Tibial nerve (tissue), 4 donors: ENCODE results near the gene DRD4. TPM values are rescaled to one million over a fixed set of nuclear protein-coding genes. Genes with fewer than 3 reads are reported as not detected.
"Not testable (repeated sequence)": the region's sequence is repeated elsewhere in the genome, so short reads cannot be mapped to it uniquely, and the experiment has no call there.

Source experiments
- DNase-seq, 2 donors: peaks; one replicate each; pipeline ENCODE4 v3.0.0-alpha.2; 2019; ENCODE audit warnings: low spot score in 2 of 2
- H3K27ac ChIP-seq, 4 donors: fragments of 200-600 bp; sonication (generic) in 3 of 4; one replicate each; pipeline ENCODE4 v1.5.1; 2017 to 2019; ENCODE audit warnings: mild to moderate bottlenecking in 1 of 4
- H3K27me3 ChIP-seq, 2 donors: fragments of 200-600 bp; sonication (generic) in 1 of 2; one replicate each; pipeline versions ENCODE4 v1.5.1 to v1.6.0; 2017 to 2019
- H3K36me3 ChIP-seq, 3 donors: fragments of 200-600 bp; sonication (generic); one replicate each; pipeline ENCODE4 v1.5.1; 2018 to 2019
- H3K4me1 ChIP-seq, 4 donors: fragments of 200-600 bp; sonication (generic) in 3 of 4; one replicate each; pipeline ENCODE4 v1.5.1; 2017 to 2019
- H3K4me3 ChIP-seq, 4 donors: fragments of 200-600 bp; sonication (generic) in 3 of 4; one replicate each; pipeline ENCODE4 v1.5.1; 2017 to 2019; ENCODE audit warnings: mild to moderate bottlenecking in 1 of 4, moderate library complexity in 1 of 4
- H3K9me3 ChIP-seq, 4 donors: fragments of 200-600 bp; sonication (generic) in 3 of 4; one replicate each; pipeline ENCODE4 v1.5.1; 2017 to 2019
- CTCF ChIP-seq, 5 experiments: fragments of 200-600 bp in 3 of 5; fragments of 450-650 bp in 2 of 5; sonication (generic) in 3 of 5; IDR thresholded peaks; one replicate each; pipeline ENCODE4 v1.5.1; 2016 to 2019; ENCODE audit warnings: antibody characterized with exemption in 5 of 5, mild to moderate bottlenecking in 3 of 5, moderate library complexity in 2 of 5
- EP300 ChIP-seq, 2 donors: sonication (generic); formaldehyde crosslinking; IDR thresholded peaks; one replicate each; pipeline ENCODE4 v1.6.1; 2017; ENCODE audit warnings: antibody characterized with exemption in 2 of 2, mild to moderate bottlenecking in 1 of 2
- POLR2A ChIP-seq, 2 donors: fragments of 450-650 bp; IDR thresholded peaks; one replicate each; pipeline ENCODE4 v1.6.1; 2017; ENCODE audit warnings: antibody characterized with exemption in 2 of 2, mild to moderate bottlenecking in 2 of 2, moderate library complexity in 2 of 2
- WGBS, 2 donors: methylation state at CpG; one replicate each; pipeline ENCODE4 v1.1.5; 2018; 5-methylcytosine and 5-hydroxymethylcytosine counted together
- total RNA-seq, 4 donors: library from RNA; depleted of rRNA; stranded (reverse); fragments of >200 nt; gene quantifications; one replicate each; pipeline ENCODE4 v1.1.0, GENCODE V29; 2016

DRD4 gene
- total RNA-seq, 4 donors from 2014 or later: 0.84 to 2.5 (median 0.90) TPM; not detected in 1

- Histone ChIP-seq H3K4me3 (no peak overlapping the region), H3K27ac (no peak overlapping the region), H3K9me3 (no peaks in the 10 kb centered on the region), H3K36me3 (peaks cover 0 to 87% (median 0%) of the 10 kb centered on the region in 3 donors), H3K27me3 (no peaks in the 10 kb centered on the region), H3K4me1 (no peaks in the 10 kb centered on the region)
- no peak for TF ChIP-seq EP300 (IDR thresholded peaks at IDR 0.05)
- TF ChIP-seq CTCF (IDR thresholded peaks at IDR 0.05): no peak
- no peak for TF ChIP-seq POLR2A (IDR thresholded peaks at IDR 0.05)
- DNase-seq: no peak
- 87 to 91% methylated on average over 29 to 30 of the region's 30 CpGs for WGBS, 2 donors
Measured at GRCh38 chr11:686451-687243, 49.6 kb downstream of the DRD4 start.

GRCh38 chr11:687751-688150, 50.7 kb downstream of the DRD4 start:
- Histone ChIP-seq H3K36me3 (peaks cover 0 to 77% (median 0%) of the 10 kb centered on the region in 3 donors), H3K4me1 (peaks cover 0 to under 1% (median 0%) of the 10 kb centered on the region in 4 donors), H3K4me3 (no peak overlapping the region), H3K27me3 (no peaks in the 10 kb centered on the region), H3K9me3 (no peaks in the 10 kb centered on the region), H3K27ac (no peak overlapping the region)
- 88 to 89% methylated on average over 13 of the region's 13 CpGs for WGBS, 2 donors
- no peak for DNase-seq
- TF ChIP-seq CTCF (IDR thresholded peaks at IDR 0.05) (no peak), EP300 (IDR thresholded peaks at IDR 0.05) (no peak), POLR2A (IDR thresholded peaks at IDR 0.05) (no peak)

GRCh38 chr11:688681-689080, 51.6 kb downstream of the DRD4 start:
- Histone ChIP-seq H3K36me3 (peaks cover 0 to 68% (median 0%) of the 10 kb centered on the region in 3 donors), H3K9me3 (no peaks in the 10 kb centered on the region), H3K27ac (no peak overlapping the region), H3K4me1 (peaks cover 0 to 10% (median 7%) of the 10 kb centered on the region in 4 donors), H3K4me3 (no peak overlapping the region), H3K27me3 (no peaks in the 10 kb centered on the region)
- no peak for DNase-seq
- 88 to 92% methylated on average over 9 of the region's 9 CpGs for WGBS, 2 donors
- TF ChIP-seq EP300 (IDR thresholded peaks at IDR 0.05) (no peak), CTCF (IDR thresholded peaks at IDR 0.05) (no peak), POLR2A (IDR thresholded peaks at IDR 0.05) (no peak)

- 78 to 85% methylated on average over 3 to 7 of the region's 7 CpGs for WGBS, 2 donors
- Histone ChIP-seq H3K9me3 (no peaks in the 10 kb centered on the region), H3K27me3 (no peaks in the 10 kb centered on the region), H3K27ac (no peak overlapping the region), H3K36me3 (peaks cover 0 to 58% (median 0%) of the 10 kb centered on the region in 3 donors), H3K4me1 (peaks cover 0 to 20% (median 15%) of the 10 kb centered on the region in 4 donors), H3K4me3 (no peak overlapping the region)
- DNase-seq: no peak
- TF ChIP-seq CTCF (IDR thresholded peaks at IDR 0.05) (no peak), POLR2A (IDR thresholded peaks at IDR 0.05) (no peak), EP300 (IDR thresholded peaks at IDR 0.05) (no peak)
Measured at GRCh38 chr11:689625-690024, 52.6 kb downstream of the DRD4 start.

GRCh38 chr11:690244-690643, 53.2 kb downstream of the DRD4 start:
- H3K36me3 ChIP-seq: peaks cover 0 to 52% (median 0%) of the 10 kb centered on the region in 3 donors
- not testable (repeated sequence) for H3K27ac ChIP-seq, H3K4me3 ChIP-seq, DNase-seq, H3K27me3 ChIP-seq, H3K9me3 ChIP-seq
- 95 to 100% methylated on average over 3 of the region's 3 CpGs for WGBS, 2 donors
- H3K4me1 ChIP-seq: peaks cover 0 to 20% (median 15%) of the 10 kb centered on the region in 4 donors

Other genes starting within 250 kb of the DRD4 start
- 10 to 100 TPM in 3 of 4 donors, 1 to 10 TPM in 1; 4.6 to 16.2 (median 13.5) TPM for gene PKP3, start 243.1 kb upstream of the DRD4 start, total RNA-seq
- 10 to 100 TPM; 29.1 to 81.1 (median 69.3) TPM for gene SIGIRR, start 222.3 kb upstream of the DRD4 start, total RNA-seq
- under 1 TPM in 3 of 4 donors, not detected in 1; 0.78 to 0.90 (median 0.87) TPM for gene ANO9, start 195.3 kb upstream of the DRD4 start, total RNA-seq
- 100 to 1,000 TPM in 1 of 4 donors, 10 to 100 TPM in 3; 54.2 to 100 (median 63.9) TPM for gene PTDSS2, start 187.0 kb upstream of the DRD4 start, total RNA-seq
- gene RNH1, start 130.0 kb upstream of the DRD4 start, total RNA-seq: 100 to 1,000 TPM; 220 to 303 (median 281) TPM
- gene HRAS, start 101.7 kb upstream of the DRD4 start, total RNA-seq: 10 to 100 TPM; 64.3 to 71.1 (median 68.1) TPM
- 1 to 10 TPM in 1 of 4 donors, under 1 TPM in 2, not detected in 1; 0.22 to 1.4 (median 0.60) TPM for gene LRRC56, start 99.7 kb upstream of the DRD4 start, total RNA-seq
- gene LMNTD2, start 76.5 kb upstream of the DRD4 start, total RNA-seq: 1 to 10 TPM; 1.3 to 5.9 (median 3.2) TPM
- gene RASSF7, start 76.3 kb upstream of the DRD4 start, total RNA-seq: 10 to 100 TPM; 21.0 to 25.6 (median 23.1) TPM
- gene PHRF1, start 60.8 kb upstream of the DRD4 start, total RNA-seq: 10 to 100 TPM; 27.1 to 49.2 (median 34.9) TPM
- 10 to 100 TPM in 3 of 4 donors, 1 to 10 TPM in 1; 9.0 to 37.7 (median 27.5) TPM for gene IRF7, start 21.3 kb upstream of the DRD4 start, total RNA-seq
- gene CDHR5, start 12.3 kb upstream of the DRD4 start, total RNA-seq: not detected
- gene SCT, start 10.1 kb upstream of the DRD4 start, total RNA-seq: not detected
- 10 to 100 TPM; 31.6 to 54.3 (median 41.2) TPM for gene DEAF1, start 58.0 kb downstream of the DRD4 start, total RNA-seq
- 10 to 100 TPM; 15.3 to 43.9 (median 38.1) TPM for gene TMEM80, start 58.5 kb downstream of the DRD4 start, total RNA-seq
- gene EPS8L2, start 69.0 kb downstream of the DRD4 start, total RNA-seq: 10 to 100 TPM; 29.1 to 48.0 (median 32.7) TPM
- gene TALDO1, start 110.2 kb downstream of the DRD4 start, total RNA-seq: 100 to 1,000 TPM; 203 to 323 (median 241) TPM
- gene GATD1, start 140.2 kb downstream of the DRD4 start, total RNA-seq: 10 to 100 TPM; 22.1 to 41.4 (median 27.3) TPM
- gene CEND1, start 152.8 kb downstream of the DRD4 start, total RNA-seq: not detected
- gene SLC25A22, start 161.0 kb downstream of the DRD4 start, total RNA-seq: 10 to 100 TPM in 2 of 4 donors, 1 to 10 TPM in 2; 8.0 to 17.5 (median 10.0) TPM
- gene PIDD1, start 168.0 kb downstream of the DRD4 start, total RNA-seq: 10 to 100 TPM; 32.2 to 67.5 (median 35.9) TPM
- gene RPLP2, start 172.7 kb downstream of the DRD4 start, total RNA-seq: 100 to 1,000 TPM; 404 to 765 (median 584) TPM
- gene PNPLA2, start 181.6 kb downstream of the DRD4 start, total RNA-seq: 100 to 1,000 TPM; 136 to 314 (median 187) TPM
- 10 to 100 TPM in 3 of 4 donors, 1 to 10 TPM in 1; 7.1 to 19.7 (median 16.8) TPM for gene CRACR2B, start 190.7 kb downstream of the DRD4 start, total RNA-seq
- gene CD151, start 195.7 kb downstream of the DRD4 start, total RNA-seq: 100 to 1,000 TPM; 264 to 309 (median 281) TPM
- 100 to 1,000 TPM in 2 of 4 donors, 10 to 100 TPM in 2; 71.7 to 140 (median 110) TPM for gene POLR2L, start 205.3 kb downstream of the DRD4 start, total RNA-seq
- gene TSPAN4, start 205.6 kb downstream of the DRD4 start, total RNA-seq: 100 to 1,000 TPM; 139 to 256 (median 221) TPM